ACC112 (cell line): Measurements from ENCODE around the gene TAF6L.

ENCODE experiments used
- H2AFZ ChIP-seq: fragments of 200-600 bp; sonication (generic); one replicate; pipeline ENCODE4 v1.6.0; 2017; ENCODE audit warnings: antibody characterized with exemption, low read length; ENCODE audit not compliant: unreplicated experiment
- H3K27ac ChIP-seq: fragments of 200-600 bp; sonication (generic); 2 replicates; pipeline ENCODE4 v1.5.1; 2014; ENCODE audit warnings: low read depth, mild to moderate bottlenecking, antibody characterized with exemption, low read length, moderate library complexity
- H3K27me3 ChIP-seq: fragments of 200-600 bp; sonication (generic); 2 replicates; pipeline ENCODE4 v1.6.1; 2014; ENCODE audit warnings: mild to moderate bottlenecking, antibody characterized with exemption, low read length, moderate library complexity, mixed read lengths; ENCODE audit not compliant: insufficient read depth
- H3K36me3 ChIP-seq: fragments of 200-600 bp; sonication (generic); 2 replicates; pipeline ENCODE4 v1.6.1; 2016; ENCODE audit warnings: mild to moderate bottlenecking, antibody characterized with exemption, low read length, moderate library complexity, mixed read lengths; ENCODE audit not compliant: insufficient read depth
- H3K4me1 ChIP-seq: fragments of 200-600 bp; sonication (generic); one replicate; pipeline ENCODE4 v1.6.1; 2016; ENCODE audit warnings: low read length, mixed read lengths; ENCODE audit not compliant: insufficient read depth, unreplicated experiment, control insufficient read depth
- H3K4me3 ChIP-seq: fragments of 200-600 bp; sonication (generic); 2 replicates; pipeline ENCODE4 v1.5.1; 2014; ENCODE audit warnings: mild to moderate bottlenecking, low read depth, low read length
- H3K79me2 ChIP-seq: fragments of 200-600 bp; sonication (generic); one replicate; pipeline ENCODE4 v1.6.0; 2016; ENCODE audit warnings: low read length; ENCODE audit not compliant: control insufficient read depth, unreplicated experiment, insufficient read depth

TAF6L gene

DNA sequence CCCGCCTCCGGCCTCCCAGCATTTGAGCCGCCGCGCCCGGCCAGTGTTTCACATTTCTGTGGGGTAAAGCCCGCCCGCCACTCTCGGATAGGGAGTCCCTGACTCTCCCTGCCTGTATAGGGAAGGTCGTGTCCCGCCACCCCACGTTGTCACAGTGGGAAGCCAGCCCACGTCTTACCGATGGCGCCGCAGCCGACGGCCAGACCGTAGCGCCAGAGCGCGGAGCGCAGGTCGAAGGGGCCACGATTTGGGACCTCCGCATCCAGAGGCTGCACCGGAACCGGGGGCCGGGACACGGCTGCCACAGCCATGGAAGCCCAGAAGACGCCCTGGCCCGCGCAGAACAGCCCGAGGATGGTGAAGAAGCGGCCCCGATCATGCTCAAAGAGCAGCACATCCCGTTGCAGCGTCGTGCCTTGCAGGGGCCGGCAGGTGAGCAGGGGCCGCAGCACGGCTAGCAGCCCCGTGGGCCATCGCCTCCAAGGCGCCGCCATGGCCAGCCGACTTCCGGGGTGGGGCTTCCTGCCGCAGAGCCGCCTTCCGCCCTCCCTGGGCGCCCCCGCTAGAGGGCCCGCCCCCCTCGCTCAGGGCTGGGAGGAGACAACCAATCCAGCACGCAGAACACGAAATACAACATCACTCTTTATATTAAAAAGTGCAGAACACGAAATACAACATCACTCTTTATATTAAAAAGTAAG is 20.5 kb downstream of the TAF6L start, which contains the start of gene TMEM223:
Gene TMEM223 (minus strand): TSS at position 506 of the 701 bp plus-strand sequence. CDS start 12 bp downstream, at position 494.
- Histone ChIP-seq H3K4me3 (peak within 1 kb of the TSS; percentile 86), H3K27me3 (no peaks in the 10 kb centered on the region), H3K4me1 (peaks cover 20% of the 10 kb centered on the region), H3K36me3 (peaks cover 6% of the 10 kb centered on the region), H2AFZ (peak within 1 kb of the TSS; percentile 51), H3K79me2 (peaks cover 33% of the 10 kb centered on the region), H3K27ac (peak within 1 kb of the TSS; percentile 45)

DNA sequence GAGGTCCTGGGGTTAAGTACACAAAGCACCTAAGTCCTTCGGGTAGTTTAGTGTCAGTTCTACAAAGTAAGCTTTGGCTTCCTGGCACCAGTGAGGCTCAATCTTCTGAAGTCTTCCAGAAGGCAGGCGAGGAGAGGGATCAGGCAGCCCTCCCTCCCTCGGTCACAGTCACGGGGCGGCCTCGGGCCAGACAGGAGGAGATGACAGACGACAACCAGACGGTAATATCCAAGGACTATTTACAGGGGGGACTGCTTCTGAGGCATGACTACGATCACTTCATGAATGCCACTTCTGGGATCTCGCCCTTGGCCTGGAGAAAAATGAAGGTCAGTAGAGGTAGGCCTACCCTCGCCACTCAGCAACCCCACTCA is 21.0 kb downstream of the TAF6L start:
- peak overlapping the region; percentile 86 for H3K4me3 ChIP-seq
- peaks cover 6% of the 10 kb centered on the region for H3K36me3 ChIP-seq
- H3K79me2 ChIP-seq: peaks cover 33% of the 10 kb centered on the region
- H3K27me3 ChIP-seq: no peaks in the 10 kb centered on the region
- peaks cover 20% of the 10 kb centered on the region for H3K4me1 ChIP-seq
- peak overlapping the region; percentile 51 for H2AFZ ChIP-seq
- peak overlapping the region; percentile 45 for H3K27ac ChIP-seq

- Histone ChIP-seq H3K79me2 (peaks cover 18% of the 10 kb centered on the region), H3K4me3 (no peak overlapping the region), H3K27ac (peak overlapping the region; percentile 33; the same call in 1 of the 2 replicates), H3K36me3 (peaks cover 6% of the 10 kb centered on the region), H3K4me1 (peaks cover 18% of the 10 kb centered on the region), H3K27me3 (no peaks in the 10 kb centered on the region), H2AFZ (no peak overlapping the region)
These were observed 23.1 kb downstream of the TAF6L start for GRCh38 chr11:62794201-62794775.

- Histone ChIP-seq H3K27me3 (no peaks in the 10 kb centered on the region), H3K79me2 (no peaks in the 10 kb centered on the region), H3K4me3 (no peak overlapping the region), H3K27ac (no peak overlapping the region), H2AFZ (no peak overlapping the region), H3K4me1 (peaks cover 7% of the 10 kb centered on the region), H3K36me3 (peaks cover 13% of the 10 kb centered on the region)
These were observed 25.1 kb downstream of the TAF6L start for GRCh38 chr11:62796281-62796680.

DNA sequence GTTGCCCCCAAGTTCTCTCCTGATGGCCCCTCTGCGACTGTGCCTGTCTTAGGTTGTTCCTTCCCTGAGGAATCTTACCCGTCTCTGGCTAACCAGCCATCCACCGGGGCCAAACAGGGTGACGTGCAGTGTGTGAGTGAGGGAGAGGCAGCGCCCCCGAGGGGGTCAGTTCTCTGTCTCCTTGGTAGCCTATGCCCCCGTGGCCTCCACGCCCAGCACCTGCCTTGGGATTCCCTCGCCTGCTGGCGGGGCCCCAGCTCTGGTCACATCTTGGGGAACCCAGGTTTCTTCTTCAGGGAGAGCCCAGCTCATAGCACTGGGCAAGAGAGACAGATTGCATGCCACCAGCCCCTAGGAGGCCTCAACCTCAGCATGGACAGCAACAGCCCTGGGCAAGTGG is 28.3 kb downstream of the TAF6L start:
- peaks cover 9% of the 10 kb centered on the region for H3K4me1 ChIP-seq
- peaks cover 27% of the 10 kb centered on the region for H3K36me3 ChIP-seq
- peaks cover 24% of the 10 kb centered on the region for H3K79me2 ChIP-seq
- no peak overlapping the region for H2AFZ ChIP-seq
- H3K27me3 ChIP-seq: no peaks in the 10 kb centered on the region
- no peak overlapping the region for H3K4me3 ChIP-seq
- no peak overlapping the region for H3K27ac ChIP-seq

GRCh38 chr11:62801071-62801470 is 29.9 kb downstream of the TAF6L start:
- Histone ChIP-seq H3K79me2 (peaks cover 32% of the 10 kb centered on the region), H3K36me3 (peaks cover 25% of the 10 kb centered on the region), H3K27ac (no peak overlapping the region), H3K4me3 (no peak overlapping the region), H3K27me3 (no peaks in the 10 kb centered on the region), H2AFZ (no peak overlapping the region), H3K4me1 (peaks cover 11% of the 10 kb centered on the region)

- H3K4me3 ChIP-seq: peak overlapping the region; percentile 99
- peaks cover 32% of the 10 kb centered on the region for H3K79me2 ChIP-seq
- H3K4me1 ChIP-seq: peaks cover 22% of the 10 kb centered on the region
- H3K36me3 ChIP-seq: peaks cover 25% of the 10 kb centered on the region
- no peaks in the 10 kb centered on the region for H3K27me3 ChIP-seq
- H3K27ac ChIP-seq: peak overlapping the region; percentile 66
- H2AFZ ChIP-seq: no peak overlapping the region
These were observed 33.3 kb downstream of the TAF6L start for GRCh38 chr11:62804310-62805075.

DNA sequence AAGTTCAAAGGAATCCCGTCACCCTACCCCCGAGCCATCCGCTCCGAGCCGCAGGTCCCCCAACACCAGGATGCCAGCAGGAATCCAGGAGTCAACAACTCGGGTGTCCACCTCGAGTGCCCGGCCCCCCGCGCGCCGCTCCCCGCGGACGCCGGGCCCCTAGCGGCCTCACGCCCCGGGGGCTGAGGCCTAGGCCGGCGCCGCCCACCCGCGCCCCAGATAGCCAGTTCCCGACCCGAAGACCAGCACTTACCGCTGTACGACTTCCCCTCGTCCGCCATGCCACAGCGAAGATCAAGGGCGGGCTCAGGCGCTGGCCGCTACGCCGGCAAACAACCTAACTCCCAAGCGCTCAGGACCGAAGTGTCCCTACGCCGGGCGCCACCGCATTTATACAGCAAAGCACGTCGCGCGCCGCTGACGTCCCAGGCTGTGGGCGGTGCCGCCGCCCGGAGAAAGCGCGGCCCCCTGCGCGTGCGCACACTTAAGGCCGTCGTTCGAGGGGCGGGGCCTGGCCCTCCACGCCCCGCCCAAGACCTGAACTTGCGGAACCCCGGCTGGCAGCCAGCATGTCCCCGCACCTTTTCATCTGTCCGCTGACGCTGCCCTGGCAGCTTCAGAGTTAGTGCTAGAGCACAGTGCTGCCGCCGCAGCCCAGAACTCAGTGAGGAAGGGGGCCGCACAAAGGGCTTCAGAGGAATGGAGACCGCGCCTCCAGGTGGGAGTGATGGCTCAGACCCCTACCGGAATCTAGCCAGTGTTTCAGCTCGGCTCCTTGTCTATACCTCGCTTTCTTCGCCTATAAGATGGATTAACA is 34.1 kb downstream of the TAF6L start, which contains the start of gene NXF1:
Gene NXF1 (minus strand): TSS at position 365 of the 817 bp plus-strand sequence. CDS start 84 bp downstream, at position 281.
- peak within 1 kb of the TSS; percentile 99 for H3K4me3 ChIP-seq
- peaks cover 25% of the 10 kb centered on the region for H3K36me3 ChIP-seq
- no peaks in the 10 kb centered on the region for H3K27me3 ChIP-seq
- H3K79me2 ChIP-seq: peaks cover 32% of the 10 kb centered on the region
- H3K4me1 ChIP-seq: peaks cover 22% of the 10 kb centered on the region
- peak within 1 kb of the TSS; percentile 66 for H3K27ac ChIP-seq
- H2AFZ ChIP-seq: peak within 1 kb of the TSS; percentile 78

- Histone ChIP-seq H3K4me1 (peaks cover 22% of the 10 kb centered on the region), H3K27ac (peak overlapping the region; percentile 16; the same call in 1 of the 2 replicates), H3K79me2 (peaks cover 32% of the 10 kb centered on the region), H2AFZ (peak overlapping the region; percentile 78), H3K4me3 (peak overlapping the region; percentile 99), H3K27me3 (no peaks in the 10 kb centered on the region), H3K36me3 (peaks cover 21% of the 10 kb centered on the region)
These were observed 34.8 kb downstream of the TAF6L start for GRCh38 chr11:62805961-62806441.

DNA sequence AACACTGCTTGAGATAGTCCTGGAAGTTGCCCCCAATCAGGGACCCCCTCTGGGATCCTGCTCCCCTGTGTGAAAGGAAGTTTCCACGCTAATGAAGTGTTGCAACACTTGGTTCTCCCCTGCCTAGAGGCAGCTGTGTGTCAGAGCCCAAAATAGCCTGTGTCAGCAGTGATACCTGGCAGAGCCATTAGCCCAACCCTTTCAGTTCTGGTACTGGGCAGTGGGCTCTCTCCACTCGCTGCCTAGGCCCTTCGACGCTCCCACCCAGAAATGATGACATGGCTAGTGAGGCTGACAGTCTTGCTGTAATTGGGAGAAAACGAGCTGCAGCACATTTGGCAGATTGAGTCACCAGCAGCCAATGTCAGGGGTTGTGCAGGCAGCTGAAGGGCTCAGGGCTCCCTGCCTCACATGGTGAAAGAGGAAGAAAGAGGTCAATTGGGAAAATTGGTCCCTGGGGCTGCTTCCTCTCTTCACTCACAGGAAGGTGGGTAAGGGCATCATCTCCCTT is 35.5 kb downstream of the TAF6L start:
- Histone ChIP-seq H3K27ac (peak overlapping the region; percentile 16), H3K4me1 (peaks cover 22% of the 10 kb centered on the region), H3K27me3 (no peaks in the 10 kb centered on the region), H3K4me3 (no peak overlapping the region), H2AFZ (no peak overlapping the region), H3K79me2 (peaks cover 32% of the 10 kb centered on the region), H3K36me3 (peaks cover 15% of the 10 kb centered on the region)
